ENCODE results near the gene A4GALT.
A peak's percentile ranks its signal among the peaks of the same experiment; 100 is the strongest.

A4GALT gene

GRCh38 chr22:42649246-42650099 lies 71.2 kb downstream of the A4GALT start, which contains the start of gene CYB5R3:
CYB5R3 (minus strand) TSS chr22:42649392; CDS start chr22:42649315, 77 bp downstream.
- peak; percentile 84 for DNase-seq (ENCODE audit: low spot score)

GRCh38 chr22:42648368-42649245 lies 72.1 kb downstream of the A4GALT start:
- peak; percentile 48 for DNase-seq (ENCODE audit: low spot score)

DNA sequence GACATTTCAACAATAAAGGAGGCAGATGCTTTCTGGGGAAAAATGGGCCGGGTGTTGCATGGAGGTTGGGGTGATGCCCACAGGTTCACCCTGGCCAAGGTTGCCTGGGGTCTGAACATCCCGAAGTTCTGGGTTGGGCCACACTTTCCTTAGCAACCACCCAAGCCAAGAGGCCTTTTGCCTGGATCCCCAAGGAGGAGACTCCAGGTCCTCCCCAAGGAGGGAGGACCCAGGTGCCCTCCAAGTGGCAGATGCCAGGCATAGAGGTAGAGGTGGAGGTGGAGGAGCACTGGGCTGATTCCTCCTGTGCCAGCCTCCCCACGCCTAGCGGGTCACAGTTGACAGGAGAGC lies 72.7 kb downstream of the A4GALT start:
- DNase-seq (ENCODE audit: low spot score) = no peak

- DNase-seq (ENCODE audit: low spot score) = no peak
Observed at GRCh38 chr22:42646569-42647525, 73.8 kb downstream of the A4GALT start.

DNA sequence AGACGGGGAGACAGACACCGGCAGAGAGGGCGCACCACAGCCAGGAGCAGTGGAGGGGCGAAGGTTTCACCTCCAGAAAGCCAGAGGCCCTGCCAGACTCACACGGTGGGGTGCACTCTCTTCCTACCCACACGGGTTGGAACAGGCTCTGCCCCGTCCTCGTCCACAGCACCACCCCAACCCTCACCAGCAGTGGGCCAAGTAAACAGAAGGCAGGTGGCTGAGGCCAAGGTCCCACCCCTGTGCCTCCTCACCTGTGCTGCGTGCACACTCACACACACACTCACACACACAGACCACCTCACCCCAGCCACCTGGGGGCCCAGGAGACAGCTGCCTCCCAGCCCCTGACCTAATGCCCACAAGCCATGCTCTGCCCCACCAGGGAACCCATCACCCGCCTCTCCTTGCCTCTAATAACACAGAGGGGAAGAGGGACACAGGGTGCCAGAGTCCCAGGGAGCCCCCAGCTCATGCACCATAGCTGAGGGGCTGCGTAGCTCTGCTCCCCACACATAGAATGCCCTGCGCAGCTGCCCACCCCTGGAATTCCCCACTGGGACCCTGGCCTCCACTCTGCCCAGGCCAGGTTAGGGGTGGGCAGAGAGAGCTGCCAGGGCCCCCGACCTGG lies 74.6 kb downstream of the A4GALT start:
- DNase-seq (ENCODE audit: low spot score) = no peak

DNA sequence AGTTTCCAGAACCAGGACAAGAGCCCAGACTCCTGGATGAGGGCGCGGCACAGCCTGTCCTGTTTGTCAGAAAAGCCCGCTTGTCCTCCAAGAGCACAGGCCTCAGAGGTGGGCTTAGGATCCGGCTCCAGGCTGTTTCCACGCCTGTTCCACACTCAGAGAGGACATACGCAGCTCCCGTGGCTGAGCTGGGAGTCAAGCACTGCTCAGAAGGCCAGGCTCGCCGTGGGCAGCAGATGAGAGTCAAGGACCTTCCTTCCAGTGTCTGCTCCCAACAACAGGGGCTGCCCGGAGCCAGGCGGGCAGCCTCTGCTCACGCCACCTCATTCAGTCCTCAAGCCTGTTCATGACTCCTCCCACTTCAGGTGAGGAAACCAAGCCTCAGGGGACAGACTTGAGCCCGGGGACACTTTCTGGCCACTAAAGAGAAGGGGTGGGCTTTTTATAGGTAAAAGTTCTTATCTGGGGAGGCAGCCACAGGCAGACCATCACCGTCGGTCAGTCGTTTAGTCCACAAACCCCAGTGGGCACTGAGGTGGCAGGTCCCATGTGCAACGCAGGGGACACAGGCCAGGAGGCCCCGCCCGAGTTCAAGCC lies 75.2 kb downstream of the A4GALT start:
- no peak for DNase-seq (ENCODE audit: low spot score)

- DNase-seq (ENCODE audit: low spot score) = no peak
Observed at GRCh38 chr22:42644422-42645340, 76.0 kb downstream of the A4GALT start.

GRCh38 chr22:42643634-42644421 lies 76.8 kb downstream of the A4GALT start:
- no peak for DNase-seq (ENCODE audit: low spot score)

GRCh38 chr22:42642806-42643633 lies 77.7 kb downstream of the A4GALT start:
- DNase-seq (ENCODE audit: low spot score) = no peak
